SK-MEL-5 (cell line): ENCODE measurements around the gene ATP6V1E1. TPM values are rescaled to one million over a fixed set of nuclear protein-coding genes. Genes with fewer than 3 reads are reported as not detected.
"Not testable (repeated sequence)": the region's sequence is repeated elsewhere in the genome, so short reads cannot be mapped to it uniquely, and the experiment has no call there.

ENCODE experiments used
- DNase-seq: peaks from one replicate; pipeline ENCODE4 v3.0.0-alpha.2; 2016; ENCODE audit warnings: low read depth, low spot score
- in situ Hi-C: cut with HindIII; loops from 2 replicates; pipeline ENCODE4 v1.10.0; 2016; ENCODE audit warnings: low sequenced_read_pairs, high pct_unique_total_duplicates, low pct_unique_long_range_greater_than_20kb
- total RNA-seq: library from RNA; depleted of rRNA; stranded (reverse); fragments of >200 nt; shearing (Covaris generic); gene quantifications from 2 replicates; pipeline ENCODE4 v1.2.3, GENCODE V29; 2014; rRNA removed

The ATP6V1E1 gene
- total RNA-seq, 1 experiment from 2014 or later = 392 TPM

GRCh38 chr22:17566016-17566687, 62.4 kb downstream of the ATP6V1E1 start:
- DNase-seq, in situ Hi-C loops: not testable (repeated sequence)

- in situ Hi-C loops = no loop called here
- no peak for DNase-seq
These were observed 64.6 kb downstream of the ATP6V1E1 start for GRCh38 chr22:17563936-17564391.

GRCh38 chr22:17562906-17563870, 65.4 kb downstream of the ATP6V1E1 start, which contains the start of gene SLC25A18:
TSS of gene SLC25A18 (plus strand) at chr22:17563498. CDS start at chr22:17579945, 16,447 bp downstream.
- in situ Hi-C loops = no loop called here
- DNase-seq = peak; percentile 62

DNA sequence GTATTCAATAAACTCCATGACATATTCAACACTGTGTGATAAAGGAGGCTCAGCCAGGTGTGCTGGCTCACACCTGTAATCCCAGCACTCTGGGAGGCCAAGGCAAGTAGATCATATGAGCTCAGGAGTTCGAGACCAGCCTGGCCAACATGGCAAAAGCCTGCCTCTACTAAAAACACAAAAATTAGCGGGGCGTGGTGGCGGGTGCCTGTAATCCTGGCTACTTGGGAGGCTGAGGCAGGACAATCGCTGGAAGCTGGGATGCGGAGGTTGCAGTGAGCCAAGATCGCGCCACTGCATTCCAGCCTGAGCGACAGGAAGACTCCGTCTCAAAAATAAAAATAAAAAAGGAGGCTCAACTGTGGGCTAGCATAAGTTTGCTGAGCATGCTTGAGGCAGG, 69.4 kb downstream of the ATP6V1E1 start:
- in situ Hi-C loops = no loop called here
- no peak for DNase-seq

DNA sequence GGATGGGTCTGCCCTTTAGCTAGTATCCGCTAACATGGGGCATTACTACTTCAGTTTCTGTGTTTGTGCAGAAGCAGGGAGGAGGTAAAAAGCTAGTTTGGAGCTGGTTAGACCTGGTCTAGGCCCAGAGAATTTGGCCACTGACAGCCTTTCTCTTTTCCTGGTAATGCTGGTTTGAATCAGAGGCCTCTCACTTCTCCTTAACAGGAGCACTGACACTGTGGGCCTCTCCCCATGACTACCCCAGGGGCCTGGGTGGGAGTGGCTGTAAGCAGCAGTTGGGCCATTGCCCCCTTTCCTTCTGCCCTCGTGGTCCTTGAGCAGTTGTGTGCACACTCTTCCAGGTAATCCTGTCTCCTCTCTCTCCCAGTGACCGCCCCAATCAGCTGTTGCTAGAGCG, 73.7 kb downstream of the ATP6V1E1 start:
- in situ Hi-C loops = no loop called here
- no peak for DNase-seq

- in situ Hi-C loops = no loop called here
- DNase-seq = no peak
These were observed 75.8 kb downstream of the ATP6V1E1 start for GRCh38 chr22:17552737-17553136.

- in situ Hi-C loops = no loop called here
- DNase-seq = no peak
These were observed 78.9 kb downstream of the ATP6V1E1 start for GRCh38 chr22:17549655-17550054.

DNA sequence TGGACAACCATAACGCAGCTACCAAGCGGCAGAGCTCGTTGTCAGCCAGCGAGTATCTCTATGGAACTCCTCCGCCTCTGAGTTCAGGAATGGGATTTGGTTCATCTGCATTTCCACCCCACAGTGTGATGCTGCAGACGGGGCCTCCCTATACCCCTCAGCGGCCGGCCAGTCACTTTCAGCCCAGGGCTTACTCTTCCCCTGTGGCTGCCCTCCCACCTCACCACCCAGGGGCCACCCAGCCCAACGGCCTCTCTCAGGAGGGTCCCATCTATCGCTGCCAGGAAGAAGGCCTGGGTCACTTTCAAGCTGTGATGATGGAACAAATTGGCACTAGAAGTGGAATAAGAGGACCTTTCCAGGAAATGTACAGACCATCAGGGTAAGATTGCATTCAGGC, 79.4 kb downstream of the ATP6V1E1 start:
- DNase-seq = no peak
- in situ Hi-C loops = no loop called here

- in situ Hi-C loops = no loop called here
- DNase-seq = no peak
These were observed 79.9 kb downstream of the ATP6V1E1 start for GRCh38 chr22:17548756-17549035.

GRCh38 chr22:17548010-17548755, 80.4 kb downstream of the ATP6V1E1 start:
- no peak for DNase-seq
- in situ Hi-C loops = no loop called here

DNA sequence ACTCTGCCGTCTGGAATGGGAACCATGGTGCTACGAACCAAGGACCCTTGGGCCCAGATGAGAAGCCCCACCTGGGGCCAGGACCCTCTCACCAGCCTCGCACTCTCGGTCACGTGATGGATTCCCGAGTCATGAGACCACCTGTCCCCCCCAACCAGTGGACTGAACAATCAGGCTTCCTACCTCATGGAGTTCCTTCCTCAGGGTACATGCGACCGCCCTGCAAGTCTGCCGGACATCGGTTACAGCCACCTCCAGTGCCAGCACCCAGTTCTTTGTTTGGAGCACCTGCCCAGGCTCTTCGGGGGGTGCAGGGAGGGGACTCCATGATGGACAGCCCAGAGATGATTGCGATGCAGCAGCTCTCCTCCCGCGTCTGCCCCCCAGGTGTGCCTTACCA, 86.1 kb downstream of the ATP6V1E1 start:
- in situ Hi-C loops = no loop called here
- no peak for DNase-seq

Other genes starting within 250 kb of the ATP6V1E1 start
- gene SLC25A18, start 65.3 kb downstream of the ATP6V1E1 start, total RNA-seq = 0.08 TPM in 1 of 2 replicates, not detected in the other
- gene BCL2L13, start 10.0 kb upstream of the ATP6V1E1 start, total RNA-seq = 174 and 210 TPM in 2 replicates
- gene BID, start 145.7 kb upstream of the ATP6V1E1 start, total RNA-seq = 62.1 and 81.7 TPM in 2 replicates